OCI-LY1 (cell line): Measurements from ENCODE around the gene CBR3.

Experiments used
- CTCF ChIP-seq: fragments of 200-600 bp; sonication (generic), shearing (Covaris generic); IDR thresholded peaks from 2 replicates; pipeline ENCODE4 v1.5.1; 2017; ENCODE audit warnings: mild to moderate bottlenecking, antibody characterized with exemption, low read length, moderate library complexity, mixed read lengths
- EZH2 ChIP-seq: fragments of 200-600 bp; sonication (generic), shearing (Covaris generic); IDR thresholded peaks from 2 replicates; pipeline ENCODE4 v1.8.0; 2017; ENCODE audit warnings: borderline replicate concordance, mixed run types, mild to moderate bottlenecking, antibody characterized with exemption, low read length, moderate library complexity, mixed read lengths

GRCh38 chr21:36135391-36136102 is 668 bp downstream of the CBR3 start:
- TF ChIP-seq CTCF (no peak), EZH2 (no peak)
